GM21576 (cell line): ENCODE measurements around the gene SLC9C2.
"Not testable (repeated sequence)": the region's sequence is repeated elsewhere in the genome, so short reads cannot be mapped to it uniquely, and the experiment has no call there.

ENCODE experiments used
- ATAC-seq: cut with Tn5 transposase; IDR thresholded peaks from one replicate; pipeline ENCODE4 v1.9.1; 2021; ENCODE audit warnings: mild to moderate bottlenecking, moderate library complexity; ENCODE audit not compliant: unreplicated experiment

SLC9C2 gene

GRCh38 chr1:173488001-173488400, 114.9 kb downstream of the SLC9C2 start:
- no peak for ATAC-seq

GRCh38 chr1:173485401-173485800, 117.5 kb downstream of the SLC9C2 start:
- no peak for ATAC-seq

GRCh38 chr1:173484276-173484675, 118.6 kb downstream of the SLC9C2 start:
- no peak for ATAC-seq

- no peak for ATAC-seq
These were observed 120.2 kb downstream of the SLC9C2 start for GRCh38 chr1:173482683-173483082.

GRCh38 chr1:173481195-173481772, 121.6 kb downstream of the SLC9C2 start:
- ATAC-seq, result no peak

- ATAC-seq, result no peak
These were observed 123.2 kb downstream of the SLC9C2 start for GRCh38 chr1:173479649-173480048.

- no peak for ATAC-seq
These were observed 124.7 kb downstream of the SLC9C2 start for GRCh38 chr1:173478094-173478674.

- peak; percentile 55 for ATAC-seq
These were observed 125.4 kb downstream of the SLC9C2 start, which contains the start of gene PRDX6 for GRCh38 chr1:173477286-173478093. PRDX6 (plus strand) TSS chr1:173477335; CDS start chr1:173477398, 63 bp downstream.

GRCh38 chr1:173476665-173477285, 126.1 kb downstream of the SLC9C2 start:
- peak; percentile 96 for ATAC-seq

GRCh38 chr1:173476197-173476664, 126.6 kb downstream of the SLC9C2 start:
- no peak for ATAC-seq

GRCh38 chr1:173475564-173476196, 127.2 kb downstream of the SLC9C2 start:
- no peak for ATAC-seq

GRCh38 chr1:173474780-173475421, 128.0 kb downstream of the SLC9C2 start:
- ATAC-seq, result not testable (repeated sequence)

GRCh38 chr1:173474097-173474779, 128.6 kb downstream of the SLC9C2 start:
- ATAC-seq, result no peak

GRCh38 chr1:173473599-173474011, 129.3 kb downstream of the SLC9C2 start:
- ATAC-seq, result no peak

GRCh38 chr1:173470608-173471007, 132.3 kb downstream of the SLC9C2 start:
- no peak for ATAC-seq

GRCh38 chr1:173469656-173470055, 133.2 kb downstream of the SLC9C2 start:
- ATAC-seq, result no peak

GRCh38 chr1:173467426-173467825, 135.4 kb downstream of the SLC9C2 start:
- ATAC-seq, result no peak

- not testable (repeated sequence) for ATAC-seq
These were observed 138.7 kb downstream of the SLC9C2 start for GRCh38 chr1:173464185-173464584.

GRCh38 chr1:173462666-173463065, 140.2 kb downstream of the SLC9C2 start:
- ATAC-seq, result not testable (repeated sequence)

- no peak for ATAC-seq
These were observed 143.0 kb downstream of the SLC9C2 start for GRCh38 chr1:173459885-173460284.
